Hepatocyte (in vitro differentiated cells): Measurements from ENCODE around the gene PTPRM. TPM values are rescaled to one million over a fixed set of nuclear protein-coding genes. Genes with fewer than 3 reads are reported as not detected.

Experiments
- DNase-seq: peaks from one replicate; pipeline ENCODE4 v3.0.0-alpha.2; 2016; ENCODE audit warnings: low spot score
- H2AFZ ChIP-seq: fragments of 200-600 bp; sonication (generic); 2 replicates; pipeline ENCODE4 v1.6.0; 2016; ENCODE audit warnings: antibody characterized with exemption, mild to moderate bottlenecking
- H3K27ac ChIP-seq: fragments of 200-600 bp; sonication (generic); 2 replicates; pipeline ENCODE4 v1.5.1; 2016; ENCODE audit warnings: mild to moderate bottlenecking
- H3K27me3 ChIP-seq: fragments of 200-600 bp; sonication (generic); 2 replicates; pipeline ENCODE4 v1.6.1; 2016
- H3K36me3 ChIP-seq: fragments of 200-600 bp; sonication (generic); replicated peaks from 2 replicates; pipeline ENCODE4 v1.5.1; 2016; ENCODE audit warnings: low read depth; ENCODE audit not compliant: insufficient read depth
- H3K4me1 ChIP-seq: fragments of 200-600 bp; sonication (generic); 2 replicates; pipeline ENCODE4 v1.5.1; 2016; ENCODE audit warnings: mild to moderate bottlenecking, moderate library complexity; ENCODE audit not compliant: insufficient read depth
- H3K4me2 ChIP-seq: fragments of 200-600 bp; sonication (generic); 2 replicates; pipeline ENCODE4 v1.6.0; 2016
- H3K4me3 ChIP-seq: fragments of 200-600 bp; sonication (generic); 2 replicates; pipeline ENCODE4 v1.5.1; 2016; ENCODE audit warnings: mild to moderate bottlenecking
- H3K79me2 ChIP-seq: fragments of 200-600 bp; sonication (generic); 2 replicates; pipeline ENCODE4 v1.6.0; 2017; ENCODE audit warnings: mild to moderate bottlenecking
- H3K9me2 ChIP-seq: fragments of 200-600 bp; sonication (generic); replicated peaks from 2 replicates; pipeline ENCODE4 v1.6.0; 2017; ENCODE audit warnings: mild to moderate bottlenecking; ENCODE audit not compliant: insufficient read depth
- H3K9me3 ChIP-seq: fragments of 200-600 bp; sonication (generic); 2 replicates; pipeline ENCODE4 v1.5.1; 2016; ENCODE audit warnings: low read depth, mild to moderate bottlenecking
- H4K20me1 ChIP-seq: fragments of 200-600 bp; sonication (generic); 2 replicates; pipeline ENCODE4 v1.6.0; 2016; ENCODE audit warnings: mild to moderate bottlenecking; ENCODE audit not compliant: insufficient read depth, poor library complexity, severe bottlenecking
- CTCF ChIP-seq: fragments of 200-600 bp; sonication (generic); IDR thresholded peaks from 2 replicates; pipeline ENCODE4 v1.5.1; 2016; ENCODE audit warnings: antibody characterized with exemption, mild to moderate bottlenecking; ENCODE audit not compliant: poor library complexity
- EZH2 ChIP-seq: fragments of 200-600 bp; sonication (generic); IDR thresholded peaks from 2 replicates; pipeline ENCODE4 v1.6.1; 2016; ENCODE audit warnings: antibody characterized with exemption, mild to moderate bottlenecking, borderline replicate concordance
- EZH2phosphoT487 ChIP-seq: fragments of 200-600 bp; sonication (generic); IDR thresholded peaks from one replicate; pipeline ENCODE4 v1.6.1; 2018; ENCODE audit warnings: antibody characterized with exemption, mild to moderate bottlenecking, low read depth, moderate library complexity; ENCODE audit not compliant: unreplicated experiment, severe bottlenecking
- WGBS: methylation state at CpG from one replicate; pipeline ENCODE4 v1.1.6; 2016; ENCODE audit warnings: low lambda C conversion rate; ENCODE audit errors: missing lambda C conversion rate; 5-methylcytosine and 5-hydroxymethylcytosine counted together
- polyA plus RNA-seq: library from polyadenylated mRNA; unstranded; fragments of >200 nt; fragmentation: Nextera tagmentation; extraction: Ambion mirVana; gene quantifications from 2 replicates; pipeline ENCODE4 v1.2.1, GENCODE V29; 2016
- total RNA-seq: library from RNA; depleted of rRNA; stranded (reverse); fragments of >200 nt; gene quantifications from 2 replicates; pipeline ENCODE4 v1.2.3, GENCODE V29; 2014

Gene PTPRM
- total and polyA plus RNA-seq, 2 experiments from 2014 or later, result 26.1 to 47.4 TPM

GRCh38 chr18:7596147-7596546 is 29.0 kb downstream of the PTPRM start:
- Histone ChIP-seq H3K79me2 (peaks cover 45% of the 10 kb centered on the region), H4K20me1 (no peaks in the 10 kb centered on the region)

GRCh38 chr18:7597500-7597899 is 30.4 kb downstream of the PTPRM start:
- no peaks in the 10 kb centered on the region for H3K9me2 ChIP-seq

More at GRCh38 chr18:7596147-7596546, 29.0 kb downstream of the PTPRM start:
- Histone ChIP-seq H2AFZ (no peak overlapping the region), H3K4me2 (no peak overlapping the region), H3K36me3 (no peaks in the 10 kb centered on the region), H3K4me3 (no peak overlapping the region), H3K4me1 (no peaks in the 10 kb centered on the region), H3K27ac (no peak overlapping the region), H3K27me3 (no peaks in the 10 kb centered on the region), H3K9me2 (no peaks in the 10 kb centered on the region), H3K9me3 (no peaks in the 10 kb centered on the region)
- no peak for DNase-seq
- 88% methylated on average over 4 of the region's 4 CpGs for WGBS
- no peak for TF ChIP-seq EZH2
- TF ChIP-seq EZH2phosphoT487, result no peak

GRCh38 chr18:7598167-7599047 is 31.3 kb downstream of the PTPRM start:
- WGBS, result 79% methylated on average over 7 of the region's 7 CpGs
- no peak overlapping the region for H3K27ac ChIP-seq
- H3K9me3 ChIP-seq, result no peaks in the 10 kb centered on the region
- H3K36me3 ChIP-seq, result no peaks in the 10 kb centered on the region
- no peaks in the 10 kb centered on the region for H4K20me1 ChIP-seq
- no peak for TF ChIP-seq CTCF
- no peak for TF ChIP-seq EZH2phosphoT487
- TF ChIP-seq EZH2, result no peak
- H3K4me3 ChIP-seq, result no peak overlapping the region
- DNase-seq, result no peak
- H2AFZ ChIP-seq, result no peak overlapping the region
- H3K4me2 ChIP-seq, result no peak overlapping the region
- no peaks in the 10 kb centered on the region for H3K4me1 ChIP-seq
- no peaks in the 10 kb centered on the region for H3K27me3 ChIP-seq
- H3K9me2 ChIP-seq, result no peaks in the 10 kb centered on the region
- peaks cover 38% of the 10 kb centered on the region for H3K79me2 ChIP-seq

More at GRCh38 chr18:7597500-7597899, 30.4 kb downstream of the PTPRM start:
- no peaks in the 10 kb centered on the region for H3K36me3 ChIP-seq
- H3K9me3 ChIP-seq, result no peaks in the 10 kb centered on the region
- no peak overlapping the region for H2AFZ ChIP-seq
- H3K4me3 ChIP-seq, result no peak overlapping the region
- no peaks in the 10 kb centered on the region for H3K4me1 ChIP-seq
- TF ChIP-seq CTCF, result no peak
- no peak for TF ChIP-seq EZH2phosphoT487
- WGBS, result 81% methylated on average over 3 of the region's 3 CpGs
- H3K4me2 ChIP-seq, result no peak overlapping the region
- no peak for DNase-seq
- H3K27ac ChIP-seq, result no peak overlapping the region
- H3K27me3 ChIP-seq, result no peaks in the 10 kb centered on the region
- peaks cover 37% of the 10 kb centered on the region for H3K79me2 ChIP-seq
- H4K20me1 ChIP-seq, result no peaks in the 10 kb centered on the region

GRCh38 chr18:7600036-7600435 is 32.9 kb downstream of the PTPRM start:
- Histone ChIP-seq H3K36me3 (no peaks in the 10 kb centered on the region), H3K4me1 (no peaks in the 10 kb centered on the region), H3K4me3 (no peak overlapping the region), H3K9me2 (no peaks in the 10 kb centered on the region), H3K4me2 (no peak overlapping the region), H4K20me1 (peaks cover 4% of the 10 kb centered on the region), H3K27me3 (no peaks in the 10 kb centered on the region), H3K27ac (no peak overlapping the region), H3K9me3 (no peaks in the 10 kb centered on the region), H2AFZ (no peak overlapping the region), H3K79me2 (peaks cover 35% of the 10 kb centered on the region)
- 89% methylated on average over 6 of the region's 6 CpGs for WGBS
- TF ChIP-seq CTCF (no peak), EZH2 (no peak), EZH2phosphoT487 (no peak)
- DNase-seq, result no peak
